Testis (tissue), 2 donors: ENCODE data around the gene RAB27A.

Source experiments
- POLR2A ChIP-seq: fragments of 450-650 bp; IDR thresholded peaks from one replicate; pipeline ENCODE4 v1.6.1; 2017; ENCODE audit warnings: antibody characterized with exemption, mild to moderate bottlenecking, moderate library complexity
- TF ChIP-seq, protein P1 (sequence below), 3 experiments: fragments of 450-650 bp in 2 of 3; fragments of 200-600 bp in 1 of 3; sonication (generic) in 1 of 3; IDR thresholded peaks; one replicate each; pipeline ENCODE4 v1.5.1; 2016 to 2019; ENCODE audit warnings: antibody characterized with exemption in 3 of 3, mild to moderate bottlenecking in 2 of 3, moderate library complexity in 1 of 3

DNA sequence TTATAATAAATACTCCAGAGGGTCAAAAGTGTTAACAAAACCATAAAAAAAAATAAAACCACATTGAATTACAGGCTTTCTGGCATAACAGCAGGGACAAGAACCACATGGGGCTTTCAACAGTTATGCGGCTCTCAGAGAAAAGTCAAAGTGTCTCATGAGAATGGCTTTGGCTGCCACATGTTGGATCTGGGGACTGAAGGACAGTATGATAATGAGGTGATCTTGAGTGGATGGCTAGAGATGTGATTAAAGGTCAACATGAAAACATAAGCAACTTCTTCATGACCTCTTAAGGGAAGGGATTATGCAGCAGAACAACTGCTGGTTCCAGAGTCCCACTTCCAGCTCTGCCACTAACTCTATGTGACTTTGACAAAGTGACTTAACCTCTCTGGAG lies 5.2 kb downstream of the RAB27A start:
- TF ChIP-seq, protein P1, sequence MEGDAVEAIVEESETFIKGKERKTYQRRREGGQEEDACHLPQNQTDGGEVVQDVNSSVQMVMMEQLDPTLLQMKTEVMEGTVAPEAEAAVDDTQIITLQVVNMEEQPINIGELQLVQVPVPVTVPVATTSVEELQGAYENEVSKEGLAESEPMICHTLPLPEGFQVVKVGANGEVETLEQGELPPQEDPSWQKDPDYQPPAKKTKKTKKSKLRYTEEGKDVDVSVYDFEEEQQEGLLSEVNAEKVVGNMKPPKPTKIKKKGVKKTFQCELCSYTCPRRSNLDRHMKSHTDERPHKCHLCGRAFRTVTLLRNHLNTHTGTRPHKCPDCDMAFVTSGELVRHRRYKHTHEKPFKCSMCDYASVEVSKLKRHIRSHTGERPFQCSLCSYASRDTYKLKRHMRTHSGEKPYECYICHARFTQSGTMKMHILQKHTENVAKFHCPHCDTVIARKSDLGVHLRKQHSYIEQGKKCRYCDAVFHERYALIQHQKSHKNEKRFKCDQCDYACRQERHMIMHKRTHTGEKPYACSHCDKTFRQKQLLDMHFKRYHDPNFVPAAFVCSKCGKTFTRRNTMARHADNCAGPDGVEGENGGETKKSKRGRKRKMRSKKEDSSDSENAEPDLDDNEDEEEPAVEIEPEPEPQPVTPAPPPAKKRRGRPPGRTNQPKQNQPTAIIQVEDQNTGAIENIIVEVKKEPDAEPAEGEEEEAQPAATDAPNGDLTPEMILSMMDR (IDR thresholded peaks at IDR 0.05): no peak
- no peak for TF ChIP-seq POLR2A
